Common myeloid progenitor, CD34-positive (primary cell): ENCODE data around the gene PLCH2.

Experiments used
- CTCF ChIA-PET: fragments of 350-600 bp; sonication (Branson Sonifier 250); formaldehyde crosslinking; loops from one replicate; lab custom pipeline; 2021; ENCODE audit warnings: antibody characterized with exemption; lab: Charles Lee
- POLR2A ChIA-PET: fragments of 350-600 bp; sonication (Branson Sonifier 250); formaldehyde crosslinking; loops from one replicate; lab custom pipeline; 2021; ENCODE audit warnings: antibody characterized with exemption; lab: Charles Lee
- DNase-seq, 3 donors: peaks; one replicate each; pipeline versions ENCODE4 v3.0.0 to v3.0.0-alpha.2; 2013
- H3K27ac ChIP-seq, 2 experiments: 1 replicate in 1 of 2; 2 replicates in 1 of 2; pipeline ENCODE4 v1.7.0; 2013; ENCODE audit warnings: inconsistent platforms in 2 of 2, low read length in 2 of 2, mild to moderate bottlenecking in 2 of 2, low read depth in 1 of 2, moderate library complexity in 1 of 2; ENCODE audit not compliant: severe bottlenecking in 2 of 2, insufficient read depth in 1 of 2, poor library complexity in 1 of 2
- H3K27me3 ChIP-seq, 5 experiments: replicated peaks in 2 of 5; 1 replicate in 3 of 5; 2 replicates in 2 of 5; pipeline versions ENCODE4 v1.6.1 to v1.7.0; 2013; ENCODE audit warnings: low read length in 4 of 5, mild to moderate bottlenecking in 2 of 5, moderate library complexity in 2 of 5, inconsistent platforms in 1 of 5; ENCODE audit not compliant: insufficient read depth in 5 of 5, control insufficient read depth in 4 of 5
- H3K36me3 ChIP-seq, 4 experiments: 1 replicate in 2 of 4; 2 replicates in 2 of 4; pipeline versions ENCODE4 v1.6.1 to v1.7.0; 2013; ENCODE audit warnings: low read length in 3 of 4, control low read depth in 1 of 4, mild to moderate bottlenecking in 1 of 4; ENCODE audit not compliant: control insufficient read depth in 4 of 4, insufficient read depth in 4 of 4
- H3K4me1 ChIP-seq, 4 experiments: 1 replicate in 3 of 4; 2 replicates in 1 of 4; pipeline versions ENCODE4 v1.6.1 to v1.7.1; 2013; ENCODE audit warnings: low read length in 3 of 4, mild to moderate bottlenecking in 3 of 4, control low read depth in 1 of 4, inconsistent platforms in 1 of 4, moderate library complexity in 1 of 4; ENCODE audit not compliant: control insufficient read depth in 4 of 4, insufficient read depth in 4 of 4; ENCODE audit errors: control extremely low read depth in 1 of 4
- H3K4me3 ChIP-seq, 7 experiments: 1 replicate in 4 of 7; 2 replicates in 3 of 7; pipeline versions ENCODE4 v1.5.1 to v1.7.0; 2013; ENCODE audit warnings: mild to moderate bottlenecking in 7 of 7, low read length in 6 of 7, moderate library complexity in 6 of 7, inconsistent platforms in 2 of 7, low read depth in 2 of 7, control low read depth in 1 of 7; ENCODE audit not compliant: insufficient read depth in 4 of 7, control insufficient read depth in 1 of 7; ENCODE audit errors: extremely low read depth in 1 of 7
- H3K9me3 ChIP-seq, 5 experiments: 1 replicate in 4 of 5; 2 replicates in 1 of 5; pipeline versions ENCODE4 v1.6.1 to v1.7.1; 2013; ENCODE audit warnings: low read length in 4 of 5, mild to moderate bottlenecking in 2 of 5, inconsistent platforms in 1 of 5, low read depth in 1 of 5, moderate library complexity in 1 of 5; ENCODE audit not compliant: control insufficient read depth in 4 of 5, insufficient read depth in 2 of 5; ENCODE audit errors: control extremely low read depth in 1 of 5
- WGBS: methylation state at CpG from one replicate; pipeline ENCODE4 v1.1.5; 2013; ENCODE audit not compliant: insufficient coverage; 5-methylcytosine and 5-hydroxymethylcytosine counted together

Gene PLCH2

GRCh38 chr1:2544093-2544874, 68.2 kb downstream of the PLCH2 start:
- no peaks in the 10 kb centered on the region for H3K36me3 ChIP-seq
- ChIA-PET POLR2A (interaction anchor here (0.7 kb wide), 1 partner anchor 18 kb away, joined by 3 read pairs; the partner anchor contains the start of gene PANK4), CTCF (interaction anchor here (2.6 to 4.2 kb wide), 3 partner anchors 11 to 18 kb away, joined by 8 to 52 read pairs (median 9); partner anchors contain the start of genes HES5, PANK4 and TNFRSF14)
- H3K4me3 ChIP-seq = no peak overlapping the region
- 79% methylated on average over 19 of the region's 26 CpGs for WGBS
- no peaks in the 10 kb centered on the region for H3K9me3 ChIP-seq
- H3K27me3 ChIP-seq = peaks cover 0 to 19% (median 2%) of the 10 kb centered on the region in 5 experiments
- H3K4me1 ChIP-seq = peaks cover 0 to 64% (median 60%) of the 10 kb centered on the region in 4 experiments
- H3K27ac ChIP-seq = peak overlapping the region in 1 of 2 experiments; percentile 34
- peak in 1 of 3 donors; percentile 25 for DNase-seq

- Histone ChIP-seq H3K27ac (peak overlapping the region in 1 of 2 experiments; percentile 34), H3K4me1 (peaks cover 0 to 68% (median 64%) of the 10 kb centered on the region in 4 experiments)
These were observed 69.0 kb downstream of the PLCH2 start for GRCh38 chr1:2544875-2545640.

GRCh38 chr1:2545754-2546514, 69.8 kb downstream of the PLCH2 start:
- under 1% methylated on average over 22 of the region's 43 CpGs for WGBS
- H3K36me3 ChIP-seq = no peaks in the 10 kb centered on the region
- H3K27ac ChIP-seq = peak overlapping the region in 1 of 2 experiments; percentile 68
- ChIA-PET CTCF (interaction anchor here (2.7 to 4.2 kb wide), 4 partner anchors 10 to 39 kb away, joined by 8 to 52 read pairs (median 21); partner anchors contain the start of genes HES5, PANK4, PRXL2B and TNFRSF14), POLR2A (interaction anchor here (0.6 to 1.5 kb wide), 5 partner anchors 16 to 305 kb away, joined by 3 to 4 read pairs (median 3); partner anchors contain the start of genes HES5 and PANK4)
- peak; percentile 86 to 90 (median 90) for DNase-seq
- H3K4me1 ChIP-seq = peaks cover 0 to 66% (median 63%) of the 10 kb centered on the region in 4 experiments
- H3K27me3 ChIP-seq = peaks cover 0 to 4% (median 0%) of the 10 kb centered on the region in 5 experiments
- H3K9me3 ChIP-seq = no peaks in the 10 kb centered on the region
- H3K4me3 ChIP-seq = peak overlapping the region in 6 of 7 experiments; percentile 36 to 82 (median 63)

More at GRCh38 chr1:2544875-2545640, 69.0 kb downstream of the PLCH2 start:
- Histone ChIP-seq H3K27me3 (peaks cover 0 to 13% (median 2%) of the 10 kb centered on the region in 5 experiments), H3K4me3 (no peak overlapping the region), H3K36me3 (no peaks in the 10 kb centered on the region), H3K9me3 (no peaks in the 10 kb centered on the region)
- POLR2A ChIA-PET = interaction anchor here (0.7 to 0.9 kb wide), 3 partner anchors 15 to 34 kb away, joined by 3 to 4 read pairs (median 3); partner anchors contain the start of genes HES5 and PANK4
- 95% methylated on average over 15 of the region's 19 CpGs for WGBS
- CTCF ChIA-PET = interaction anchor here (2.6 to 4.2 kb wide), 4 partner anchors 11 to 40 kb away, joined by 8 to 52 read pairs (median 14); partner anchors contain the start of genes HES5, PANK4, PRXL2B and TNFRSF14
- no peak for DNase-seq

GRCh38 chr1:2546515-2547209, 70.6 kb downstream of the PLCH2 start:
- peak overlapping the region; percentile 36 to 82 (median 61) for H3K4me3 ChIP-seq
- ChIA-PET CTCF (interaction anchor here (0.7 to 4.2 kb wide), 14 partner anchors 9 to 586 kb away, joined by 3 to 52 read pairs (median 6); partner anchors contain the start of genes HES5, PANK4, PRXL2B and TNFRSF14), POLR2A (interaction anchor here (1.3 to 2.2 kb wide), 3 partner anchors 16 to 134 kb away, joined by 4 to 11 read pairs (median 5); partner anchors contain the start of genes HES5 and PANK4)
- no peaks in the 10 kb centered on the region for H3K27me3 ChIP-seq
- H3K9me3 ChIP-seq = no peaks in the 10 kb centered on the region
- 0% methylated on average over 35 of the region's 52 CpGs for WGBS
- peaks cover 0 to 64% (median 60%) of the 10 kb centered on the region in 4 experiments for H3K4me1 ChIP-seq
- DNase-seq = peak; percentile 68 to 84 (median 80)
- peak overlapping the region in 1 of 2 experiments; percentile 68 for H3K27ac ChIP-seq
- no peaks in the 10 kb centered on the region for H3K36me3 ChIP-seq

GRCh38 chr1:2547210-2548067, 71.3 kb downstream of the PLCH2 start:
- H3K4me3 ChIP-seq = peak overlapping the region in 5 of 7 experiments; percentile 57 to 82 (median 65)

More at GRCh38 chr1:2547210-2548067, 71.3 kb downstream of the PLCH2 start:
- DNase-seq = peak in 1 of 3 donors; percentile 52
- Histone ChIP-seq H3K36me3 (no peaks in the 10 kb centered on the region), H3K4me1 (peaks cover 0 to 64% (median 60%) of the 10 kb centered on the region in 4 experiments), H3K9me3 (no peaks in the 10 kb centered on the region), H3K27ac (peak overlapping the region in 1 of 2 experiments; percentile 89), H3K27me3 (no peaks in the 10 kb centered on the region)
- WGBS = 9% methylated on average over 14 of the region's 27 CpGs
- POLR2A ChIA-PET = interaction anchor here (0.7 to 2.2 kb wide), 5 partner anchors 9 to 134 kb away, joined by 3 to 11 read pairs (median 4); partner anchors contain the start of genes HES5, PANK4 and TNFRSF14
- CTCF ChIA-PET = interaction anchor here (0.7 to 4.2 kb wide), 17 partner anchors 9 to 587 kb away, joined by 3 to 52 read pairs (median 4); partner anchors contain the start of genes HES5, PANK4, PRXL2B and TNFRSF14
